HG03139 (cell line): Measurements from ENCODE around the gene CADM1.
"Not testable (repeated sequence)": the region's sequence is repeated elsewhere in the genome, so short reads cannot be mapped to it uniquely, and the experiment has no call there.

ENCODE experiments used
- ATAC-seq: cut with Tn5 transposase; IDR thresholded peaks from one replicate; pipeline ENCODE4 v1.9.1; 2021; ENCODE audit not compliant: unreplicated experiment

Gene CADM1

GRCh38 chr11:115481528-115481927 lies 22.7 kb downstream of the CADM1 start:
- ATAC-seq: no peak

GRCh38 chr11:115480611-115481010 lies 23.6 kb downstream of the CADM1 start:
- no peak for ATAC-seq

- no peak for ATAC-seq
Measured at GRCh38 chr11:115477410-115477809, 26.8 kb downstream of the CADM1 start.

- no peak for ATAC-seq
Measured at GRCh38 chr11:115476463-115477286, 27.5 kb downstream of the CADM1 start.

DNA sequence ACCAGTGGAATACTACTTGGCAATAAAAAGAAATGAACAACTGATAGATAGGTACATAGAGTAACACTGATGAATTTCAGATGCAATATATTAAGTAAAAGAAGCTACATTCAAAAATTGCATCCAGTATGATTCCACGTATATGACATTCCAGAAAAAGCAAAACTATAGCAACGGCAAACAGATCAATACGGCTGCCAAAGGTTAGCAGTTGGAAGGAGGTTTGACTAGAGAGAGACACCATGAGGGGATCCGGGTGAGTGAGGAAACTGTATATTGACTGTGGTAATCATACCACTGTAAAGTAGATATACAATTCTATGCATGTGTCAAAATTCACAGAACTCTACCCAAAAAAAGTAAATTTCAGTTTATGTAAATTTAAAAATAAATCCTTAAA lies 28.7 kb downstream of the CADM1 start:
- ATAC-seq: no peak

GRCh38 chr11:115474306-115474705 lies 29.9 kb downstream of the CADM1 start:
- not testable (repeated sequence) for ATAC-seq

GRCh38 chr11:115473167-115473566 lies 31.0 kb downstream of the CADM1 start:
- no peak for ATAC-seq

- no peak for ATAC-seq
Measured at GRCh38 chr11:115471367-115471766, 32.8 kb downstream of the CADM1 start.

GRCh38 chr11:115470928-115471327 lies 33.3 kb downstream of the CADM1 start:
- ATAC-seq: no peak

GRCh38 chr11:115469361-115469760 lies 34.9 kb downstream of the CADM1 start:
- ATAC-seq: no peak

GRCh38 chr11:115466122-115466521 lies 38.1 kb downstream of the CADM1 start:
- ATAC-seq: no peak

GRCh38 chr11:115464269-115464668 lies 39.9 kb downstream of the CADM1 start:
- ATAC-seq: no peak

GRCh38 chr11:115463606-115464005 lies 40.6 kb downstream of the CADM1 start:
- ATAC-seq: no peak

DNA sequence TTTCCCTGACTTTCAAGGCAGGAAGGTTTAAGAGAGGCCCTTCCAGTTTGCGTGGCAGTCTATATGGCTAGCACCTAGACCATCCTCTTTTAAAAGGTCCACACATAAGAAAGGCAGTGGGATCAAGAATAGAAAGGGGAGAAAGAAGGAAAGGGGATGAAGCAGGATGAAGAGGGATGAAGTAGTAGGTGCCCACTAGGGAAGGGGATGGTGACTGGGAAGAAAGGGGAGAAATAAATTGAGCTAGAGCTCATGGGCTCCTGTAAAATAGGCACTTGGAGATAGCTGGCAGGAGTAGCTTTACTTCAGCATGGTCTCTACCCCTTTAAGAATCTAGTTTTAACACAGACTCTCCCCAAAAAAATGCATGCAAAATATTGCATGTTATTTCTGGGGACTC lies 41.5 kb downstream of the CADM1 start:
- no peak for ATAC-seq

DNA sequence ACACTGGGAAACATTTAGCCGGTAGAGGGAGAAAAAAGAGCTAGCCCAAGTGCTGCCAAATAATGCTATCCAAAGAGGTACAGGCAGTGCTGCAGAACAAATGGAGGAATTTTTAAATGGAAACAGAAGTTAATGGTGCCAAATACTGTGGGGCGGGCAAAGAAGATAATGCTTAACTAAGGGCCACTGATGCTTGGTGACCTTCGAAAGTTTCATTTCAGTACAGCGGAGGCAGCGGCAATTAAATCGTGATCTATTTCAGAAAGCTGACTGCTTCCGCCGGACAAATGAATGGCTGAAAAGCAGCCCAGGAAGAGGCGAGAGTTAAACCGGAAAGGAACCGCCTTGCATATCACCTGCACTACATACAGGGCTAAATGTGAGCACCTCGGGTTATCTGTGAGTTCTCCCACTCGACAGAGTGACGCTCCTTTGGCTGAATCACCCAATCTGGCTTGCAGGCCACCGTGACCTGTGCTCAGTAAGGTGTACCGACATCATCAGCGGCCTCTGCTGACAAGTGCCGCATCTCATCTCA lies 42.1 kb downstream of the CADM1 start:
- ATAC-seq: no peak

DNA sequence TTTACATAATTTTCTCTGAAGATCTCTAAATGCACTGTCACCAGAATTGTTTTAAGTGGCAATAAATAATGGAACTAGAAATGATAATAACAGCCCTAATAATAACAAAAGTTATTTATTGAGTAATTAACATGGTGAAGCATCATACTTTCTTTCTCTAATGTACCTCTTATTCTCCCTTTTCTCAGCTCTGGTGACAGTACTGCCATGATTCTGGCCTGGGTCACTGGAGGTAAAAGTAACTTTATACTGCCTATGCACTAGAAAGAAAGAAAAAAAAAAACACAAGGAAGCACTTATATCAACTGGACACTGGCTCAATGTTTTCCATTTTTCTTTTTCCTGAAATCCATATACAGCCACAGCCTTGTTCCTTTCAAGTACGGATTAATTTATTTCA lies 43.7 kb downstream of the CADM1 start:
- ATAC-seq: no peak

DNA sequence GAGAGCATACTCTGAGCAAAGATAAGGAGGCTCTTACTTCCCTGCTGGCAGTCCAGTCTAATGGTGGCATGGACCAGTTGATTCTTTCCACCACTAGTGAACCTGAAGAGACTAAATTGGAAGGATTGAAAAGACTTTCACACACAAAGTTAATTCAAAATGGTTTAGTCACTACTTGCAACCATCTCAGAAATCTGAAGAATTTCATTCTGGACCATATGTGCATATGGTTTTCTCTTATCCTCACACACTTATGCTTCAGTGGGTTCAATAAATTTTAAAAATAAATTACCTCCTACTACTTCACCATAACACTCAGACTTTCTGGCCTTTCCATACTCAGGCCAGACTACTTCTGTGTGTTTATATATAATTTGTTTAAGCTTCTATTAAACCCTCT lies 44.7 kb downstream of the CADM1 start:
- ATAC-seq: no peak

DNA sequence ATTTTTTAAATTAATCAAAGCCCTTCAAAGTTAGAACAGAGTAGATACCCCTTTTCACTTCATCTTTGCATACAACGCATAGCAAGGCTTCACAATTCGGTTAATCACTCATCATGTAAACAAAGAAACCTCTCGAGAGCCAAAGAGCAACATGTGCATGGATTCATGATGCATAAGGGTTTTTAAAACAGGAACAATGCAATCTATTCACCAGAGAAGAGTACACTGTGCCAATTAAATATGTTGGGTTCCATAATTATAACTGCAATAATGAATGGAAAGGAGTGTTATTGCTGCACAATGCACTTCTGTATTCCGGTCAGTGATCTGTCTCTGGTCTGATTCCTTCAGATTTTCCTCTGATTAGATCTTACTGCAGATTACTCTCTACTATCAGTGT lies 45.3 kb downstream of the CADM1 start:
- ATAC-seq: no peak

GRCh38 chr11:115456019-115456418 lies 48.2 kb downstream of the CADM1 start:
- no peak for ATAC-seq

DNA sequence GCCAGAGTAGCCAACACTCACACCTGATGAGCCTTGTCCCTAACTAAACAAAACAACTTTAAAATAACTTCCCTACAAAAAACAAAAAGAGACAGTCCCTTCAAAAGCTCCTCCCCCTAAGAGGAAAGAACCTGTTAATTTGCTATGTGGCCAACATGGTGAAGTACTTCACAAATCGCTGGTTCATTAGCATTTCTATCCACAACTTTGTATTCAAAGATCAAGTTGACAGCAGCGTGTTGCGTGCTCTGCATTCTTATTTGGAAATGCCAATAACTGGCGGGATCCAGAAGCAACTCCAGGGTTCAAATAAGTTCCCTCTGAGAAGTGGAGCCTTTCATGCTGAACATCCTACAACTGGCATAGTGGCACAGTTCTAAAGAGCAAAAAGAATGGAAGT lies 48.6 kb downstream of the CADM1 start:
- ATAC-seq: no peak

- ATAC-seq: no peak
Measured at GRCh38 chr11:115454525-115454924, 49.7 kb downstream of the CADM1 start.

DNA sequence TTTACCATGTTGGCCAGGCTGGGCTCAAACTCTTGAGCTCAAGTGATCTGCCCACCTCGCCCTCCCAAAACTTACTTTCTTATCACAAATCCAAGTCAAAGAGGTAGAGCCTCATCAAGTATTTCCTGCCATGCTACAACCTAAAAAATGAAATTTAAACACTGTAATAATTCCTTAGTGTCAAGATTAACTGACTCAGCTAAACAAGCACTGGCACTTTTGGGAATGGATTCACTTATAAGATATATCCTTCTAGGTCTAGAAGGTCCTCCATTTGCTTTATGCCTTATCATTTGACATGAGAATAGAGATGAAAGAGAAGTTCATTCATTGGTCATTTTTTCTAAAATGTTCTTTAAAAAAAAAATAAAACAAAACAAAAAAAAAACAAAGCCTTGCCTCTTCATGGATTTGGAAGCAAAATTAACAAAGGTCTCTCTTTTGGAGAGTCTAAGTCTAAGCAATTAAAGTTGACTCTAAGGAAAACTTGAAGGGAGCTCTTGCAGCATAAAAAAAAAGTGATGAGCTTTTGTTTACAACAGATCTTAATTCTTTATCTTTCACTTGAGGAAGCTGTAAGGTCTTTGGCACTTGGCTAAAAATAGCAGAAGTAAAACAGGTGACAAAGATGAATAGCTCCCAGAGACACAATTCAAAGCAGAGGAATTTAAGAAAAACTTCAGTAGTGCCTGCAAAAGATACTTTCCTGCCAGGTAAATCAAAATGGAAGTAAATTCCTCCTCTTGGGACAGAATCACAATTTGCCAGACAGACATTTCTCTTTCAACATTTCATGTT lies 50.3 kb downstream of the CADM1 start:
- no peak for ATAC-seq
